Measurements from ENCODE around the gene MTG1.
A peak's percentile ranks its signal among the peaks of the same experiment; 100 is the strongest.

MTG1 gene

DNA sequence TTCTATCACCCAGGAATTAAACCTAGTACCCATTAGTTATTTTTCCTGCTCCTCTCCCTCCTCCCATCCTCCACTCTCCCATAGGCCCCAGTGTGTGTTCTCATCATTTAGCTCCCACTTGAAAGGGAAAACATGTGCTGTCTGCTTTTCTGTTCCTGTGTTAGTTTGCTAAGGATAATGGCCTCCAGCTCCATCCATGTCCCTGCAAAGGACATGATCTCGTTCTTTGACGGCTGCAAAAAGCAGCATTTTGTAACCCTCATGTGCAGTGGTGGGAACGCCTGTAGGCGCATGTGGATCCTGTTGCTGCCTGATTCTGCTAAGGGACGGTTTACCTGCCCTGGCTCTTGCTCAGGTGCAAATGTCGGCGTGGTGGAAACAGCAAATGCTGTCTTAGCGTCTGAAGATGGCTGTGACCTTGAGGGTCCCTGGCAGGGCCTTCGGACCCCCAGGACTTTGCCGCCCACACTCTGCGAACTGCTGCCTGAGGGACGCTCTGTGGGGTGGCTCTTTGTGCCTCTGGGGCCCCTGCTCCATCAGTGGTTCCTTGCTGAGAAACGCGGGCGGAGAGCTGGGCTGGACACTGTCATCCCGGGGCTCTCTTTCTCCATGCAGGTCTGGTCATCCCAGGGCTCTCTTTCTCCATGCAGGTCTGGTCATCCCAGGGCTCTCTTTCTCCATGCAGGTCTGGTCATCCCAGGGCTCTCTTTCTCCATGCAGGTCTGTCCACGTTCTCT is 5.6 kb upstream of the MTG1 start:
- Histone ChIP-seq H3K4me1 (ENCODE audit: insufficient read depth, low read length, severe bottlenecking) (peaks cover 38% of the 10 kb centered on the region), H3K9ac (ENCODE audit: low read length) (peak overlapping the region; percentile 68), H3K79me2 (ENCODE audit: insufficient read depth, low read length) (no peaks in the 10 kb centered on the region), H3K27me3 (ENCODE audit: insufficient read depth, low read length) (peaks cover 3% of the 10 kb centered on the region; the same call in 1 of the 2 replicates), H3K9me2 (ENCODE audit: low read depth, low read length) (no peaks in the 10 kb centered on the region), H3K27ac (ENCODE audit: low read depth, low read length, poor library complexity, severe bottlenecking) (peak overlapping the region; percentile 93), H3F3A (ENCODE audit: insufficient read depth, low read length) (no peaks in the 10 kb centered on the region), H4K20me1 (ENCODE audit: insufficient read depth, low read length) (no peaks in the 10 kb centered on the region), H3K4me3 (ENCODE audit: low read depth, low read length, poor library complexity, severe bottlenecking) (peak overlapping the region; percentile 67), H3K4me2 (ENCODE audit: low read length) (peak overlapping the region; percentile 88), H2AFZ (ENCODE audit: low read length) (no peak overlapping the region), H3K9me3 (ENCODE audit: low read length) (no peaks in the 10 kb centered on the region), H3K36me3 (ENCODE audit: insufficient read depth, low read length) (no peaks in the 10 kb centered on the region)
- no peak for TF ChIP-seq EZH2 (IDR thresholded peaks at IDR 0.05; ENCODE audit: borderline replicate concordance, low read length)
- TF ChIP-seq, protein P1, sequence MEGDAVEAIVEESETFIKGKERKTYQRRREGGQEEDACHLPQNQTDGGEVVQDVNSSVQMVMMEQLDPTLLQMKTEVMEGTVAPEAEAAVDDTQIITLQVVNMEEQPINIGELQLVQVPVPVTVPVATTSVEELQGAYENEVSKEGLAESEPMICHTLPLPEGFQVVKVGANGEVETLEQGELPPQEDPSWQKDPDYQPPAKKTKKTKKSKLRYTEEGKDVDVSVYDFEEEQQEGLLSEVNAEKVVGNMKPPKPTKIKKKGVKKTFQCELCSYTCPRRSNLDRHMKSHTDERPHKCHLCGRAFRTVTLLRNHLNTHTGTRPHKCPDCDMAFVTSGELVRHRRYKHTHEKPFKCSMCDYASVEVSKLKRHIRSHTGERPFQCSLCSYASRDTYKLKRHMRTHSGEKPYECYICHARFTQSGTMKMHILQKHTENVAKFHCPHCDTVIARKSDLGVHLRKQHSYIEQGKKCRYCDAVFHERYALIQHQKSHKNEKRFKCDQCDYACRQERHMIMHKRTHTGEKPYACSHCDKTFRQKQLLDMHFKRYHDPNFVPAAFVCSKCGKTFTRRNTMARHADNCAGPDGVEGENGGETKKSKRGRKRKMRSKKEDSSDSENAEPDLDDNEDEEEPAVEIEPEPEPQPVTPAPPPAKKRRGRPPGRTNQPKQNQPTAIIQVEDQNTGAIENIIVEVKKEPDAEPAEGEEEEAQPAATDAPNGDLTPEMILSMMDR (IDR thresholded peaks at IDR 0.05; ENCODE audit: low read length): no peak

GRCh38 chr10:133388973-133389818 is 4.8 kb upstream of the MTG1 start:
- Histone ChIP-seq H3K4me2 (ENCODE audit: low read length) (peak overlapping the region; percentile 88), H3K4me3 (ENCODE audit: low read depth, low read length, poor library complexity, severe bottlenecking) (peak overlapping the region; percentile 67), H3K27ac (ENCODE audit: low read depth, low read length, poor library complexity, severe bottlenecking) (peak overlapping the region; percentile 93)

DNA sequence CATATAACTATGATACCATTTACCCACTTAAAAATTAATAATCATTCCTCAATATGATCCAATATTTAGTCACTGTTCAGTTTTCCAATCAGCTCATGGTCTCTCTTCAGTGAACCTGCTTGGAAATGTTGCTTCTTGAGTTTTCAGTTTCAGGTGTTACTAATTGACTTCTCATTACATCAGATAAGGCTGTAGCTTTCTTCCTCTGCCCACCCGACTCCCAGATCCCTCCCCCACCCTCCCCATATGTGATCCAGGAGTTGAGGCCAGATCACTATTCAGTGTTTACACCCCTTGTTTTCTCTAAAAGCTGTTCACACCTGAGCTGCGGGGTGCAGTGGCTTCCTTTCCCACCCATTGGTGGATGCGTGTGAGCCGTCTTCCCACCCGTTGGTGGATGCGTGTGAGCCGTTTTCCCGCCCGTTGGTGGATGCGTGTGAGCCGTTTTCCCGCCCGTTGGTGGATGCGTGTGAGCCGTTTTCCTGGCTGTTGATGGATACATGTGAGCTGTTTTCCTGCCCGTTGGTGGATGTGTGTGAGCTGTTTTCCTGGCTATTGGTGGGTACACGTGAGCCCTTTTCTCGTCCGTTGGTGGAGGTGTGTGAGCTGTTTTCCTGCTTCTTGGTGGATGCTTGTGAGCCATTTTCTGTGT is 3.2 kb upstream of the MTG1 start:
- H3K79me2 ChIP-seq (ENCODE audit: insufficient read depth, low read length): peaks cover 11% of the 10 kb centered on the region
- H3K4me1 ChIP-seq (ENCODE audit: insufficient read depth, low read length, severe bottlenecking): peaks cover 53% of the 10 kb centered on the region
- H3K4me2 ChIP-seq (ENCODE audit: low read length): peak overlapping the region; percentile 88; the same call in 1 of the 2 replicates
- no peaks in the 10 kb centered on the region for H3K27me3 ChIP-seq (ENCODE audit: insufficient read depth, low read length)
- no peaks in the 10 kb centered on the region for H3K9me2 ChIP-seq (ENCODE audit: low read depth, low read length)
- TF ChIP-seq, protein P1 (IDR thresholded peaks at IDR 0.05; ENCODE audit: low read length): no peak
- no peak for TF ChIP-seq EZH2 (IDR thresholded peaks at IDR 0.05; ENCODE audit: borderline replicate concordance, low read length)
- H2AFZ ChIP-seq (ENCODE audit: low read length): no peak overlapping the region
- H3F3A ChIP-seq (ENCODE audit: insufficient read depth, low read length): no peaks in the 10 kb centered on the region
- no peaks in the 10 kb centered on the region for H4K20me1 ChIP-seq (ENCODE audit: insufficient read depth, low read length)
- peaks cover 3% of the 10 kb centered on the region for H3K36me3 ChIP-seq (ENCODE audit: insufficient read depth, low read length)
- no peak overlapping the region for H3K9ac ChIP-seq (ENCODE audit: low read length)
- H3K27ac ChIP-seq (ENCODE audit: low read depth, low read length, poor library complexity, severe bottlenecking): peak overlapping the region; percentile 93
- peak overlapping the region; percentile 67 for H3K4me3 ChIP-seq (ENCODE audit: low read depth, low read length, poor library complexity, severe bottlenecking)
- H3K9me3 ChIP-seq (ENCODE audit: low read length): no peaks in the 10 kb centered on the region

More at GRCh38 chr10:133388973-133389818, 4.8 kb upstream of the MTG1 start:
- no peak for TF ChIP-seq EZH2 (IDR thresholded peaks at IDR 0.05; ENCODE audit: borderline replicate concordance, low read length)
- TF ChIP-seq, protein P1 (IDR thresholded peaks at IDR 0.05; ENCODE audit: low read length): no peak
- Histone ChIP-seq H4K20me1 (ENCODE audit: insufficient read depth, low read length) (no peaks in the 10 kb centered on the region), H3K9me3 (ENCODE audit: low read length) (no peaks in the 10 kb centered on the region), H3K9me2 (ENCODE audit: low read depth, low read length) (no peaks in the 10 kb centered on the region), H3K27me3 (ENCODE audit: insufficient read depth, low read length) (peaks cover 2% of the 10 kb centered on the region; the same call in 1 of the 2 replicates), H3K9ac (ENCODE audit: low read length) (peak overlapping the region; percentile 68), H3K79me2 (ENCODE audit: insufficient read depth, low read length) (no peaks in the 10 kb centered on the region), H3K4me1 (ENCODE audit: insufficient read depth, low read length, severe bottlenecking) (peaks cover 42% of the 10 kb centered on the region), H3K36me3 (ENCODE audit: insufficient read depth, low read length) (no peaks in the 10 kb centered on the region), H3F3A (ENCODE audit: insufficient read depth, low read length) (no peaks in the 10 kb centered on the region), H2AFZ (ENCODE audit: low read length) (no peak overlapping the region)
